LNCAP (cell line): ENCODE results near the gene STAC2.

ENCODE experiments used
- TF ChIP-seq, protein P1 (sequence below): fragments of 450-650 bp; IDR thresholded peaks from 2 replicates; pipeline ENCODE4 v1.5.1; 2017; ENCODE audit warnings: mild to moderate bottlenecking

Gene STAC2

DNA sequence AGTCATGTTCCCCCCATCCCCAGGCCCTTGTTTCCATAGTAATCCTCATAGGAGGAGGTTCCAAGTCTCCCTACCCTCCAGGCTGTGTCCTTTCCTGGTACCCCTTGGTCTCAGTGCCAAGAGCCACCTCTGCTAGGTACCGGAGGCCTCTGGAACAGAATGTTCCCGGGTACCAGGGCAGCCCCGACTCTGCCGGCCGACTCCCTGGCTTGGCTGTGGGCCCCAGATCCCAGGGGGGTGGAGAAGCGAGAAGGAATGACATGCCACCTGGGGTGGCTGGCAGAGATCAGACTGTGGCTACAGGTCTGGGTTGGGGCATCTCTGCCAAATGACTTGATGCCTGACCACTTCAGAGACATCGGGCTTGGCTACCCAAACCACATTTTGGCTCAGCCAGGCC, 3.6 kb downstream of the STAC2 start:
- TF ChIP-seq, protein P1, sequence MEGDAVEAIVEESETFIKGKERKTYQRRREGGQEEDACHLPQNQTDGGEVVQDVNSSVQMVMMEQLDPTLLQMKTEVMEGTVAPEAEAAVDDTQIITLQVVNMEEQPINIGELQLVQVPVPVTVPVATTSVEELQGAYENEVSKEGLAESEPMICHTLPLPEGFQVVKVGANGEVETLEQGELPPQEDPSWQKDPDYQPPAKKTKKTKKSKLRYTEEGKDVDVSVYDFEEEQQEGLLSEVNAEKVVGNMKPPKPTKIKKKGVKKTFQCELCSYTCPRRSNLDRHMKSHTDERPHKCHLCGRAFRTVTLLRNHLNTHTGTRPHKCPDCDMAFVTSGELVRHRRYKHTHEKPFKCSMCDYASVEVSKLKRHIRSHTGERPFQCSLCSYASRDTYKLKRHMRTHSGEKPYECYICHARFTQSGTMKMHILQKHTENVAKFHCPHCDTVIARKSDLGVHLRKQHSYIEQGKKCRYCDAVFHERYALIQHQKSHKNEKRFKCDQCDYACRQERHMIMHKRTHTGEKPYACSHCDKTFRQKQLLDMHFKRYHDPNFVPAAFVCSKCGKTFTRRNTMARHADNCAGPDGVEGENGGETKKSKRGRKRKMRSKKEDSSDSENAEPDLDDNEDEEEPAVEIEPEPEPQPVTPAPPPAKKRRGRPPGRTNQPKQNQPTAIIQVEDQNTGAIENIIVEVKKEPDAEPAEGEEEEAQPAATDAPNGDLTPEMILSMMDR: no peak

DNA sequence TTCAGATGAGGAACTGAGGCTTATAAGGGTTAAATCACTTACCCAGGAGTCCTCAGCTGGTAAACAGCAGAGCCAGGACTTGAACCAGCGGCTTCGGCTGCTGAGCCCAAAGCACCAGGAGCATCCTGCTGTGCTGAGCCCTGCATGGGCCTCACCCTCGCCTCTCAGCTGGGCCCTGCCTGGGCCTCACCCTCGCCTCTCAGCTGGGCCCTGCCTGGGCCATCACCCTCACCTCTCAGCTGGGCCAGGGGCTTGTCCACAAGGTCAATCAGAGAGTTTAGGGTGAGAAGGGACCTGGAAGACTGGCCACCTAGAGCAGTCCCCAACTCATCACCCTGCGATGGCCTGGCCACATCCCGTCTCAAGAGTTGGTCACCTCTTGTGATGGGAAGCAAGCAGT, 4.2 kb downstream of the STAC2 start:
- TF ChIP-seq, protein P1: no peak

DNA sequence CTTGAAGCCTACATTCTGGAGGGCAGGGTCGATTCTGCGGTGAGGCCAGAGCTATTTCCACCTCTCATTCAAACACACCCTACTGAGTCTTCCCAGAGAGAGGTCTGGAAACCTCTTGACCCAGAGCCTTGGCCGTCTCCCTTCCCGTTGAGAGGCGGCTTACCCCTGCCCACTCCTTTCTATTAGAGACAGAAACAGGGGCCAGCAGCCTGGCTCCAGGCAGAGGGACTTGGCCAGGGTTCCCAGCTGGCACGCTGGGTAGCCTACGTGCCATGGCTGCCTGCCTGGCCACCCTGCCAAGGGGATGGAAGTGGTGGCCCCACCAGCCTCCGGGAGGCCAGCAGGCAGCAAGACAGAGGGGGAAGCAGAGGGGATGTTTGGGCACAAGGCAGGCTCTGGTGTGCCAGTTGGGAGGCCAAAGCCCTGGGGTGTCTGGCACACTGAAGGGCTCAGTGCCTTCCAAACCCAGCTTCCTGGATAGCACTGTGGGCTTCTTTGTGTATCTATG, 6.0 kb downstream of the STAC2 start:
- TF ChIP-seq, protein P1: no peak

DNA sequence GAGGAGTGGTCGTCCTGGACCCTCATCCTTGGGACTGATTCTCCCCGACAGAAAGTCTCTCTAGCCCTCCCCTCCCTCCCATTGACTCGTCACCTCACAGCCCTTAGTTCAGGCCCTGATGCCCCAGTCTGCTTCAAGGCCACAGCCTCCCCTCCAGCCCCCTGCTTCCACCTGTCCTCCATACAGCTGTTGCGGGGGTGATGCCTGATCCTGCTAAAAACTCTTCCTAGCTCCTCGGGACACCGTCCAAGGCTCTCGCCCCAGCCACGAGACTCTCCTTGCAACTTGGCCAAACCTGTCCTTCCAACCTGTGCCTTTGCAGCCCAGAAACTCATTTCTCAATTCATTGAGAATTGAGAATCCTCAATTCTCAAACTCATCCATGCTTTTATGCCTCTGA, 6.8 kb downstream of the STAC2 start:
- TF ChIP-seq, protein P1: no peak

DNA sequence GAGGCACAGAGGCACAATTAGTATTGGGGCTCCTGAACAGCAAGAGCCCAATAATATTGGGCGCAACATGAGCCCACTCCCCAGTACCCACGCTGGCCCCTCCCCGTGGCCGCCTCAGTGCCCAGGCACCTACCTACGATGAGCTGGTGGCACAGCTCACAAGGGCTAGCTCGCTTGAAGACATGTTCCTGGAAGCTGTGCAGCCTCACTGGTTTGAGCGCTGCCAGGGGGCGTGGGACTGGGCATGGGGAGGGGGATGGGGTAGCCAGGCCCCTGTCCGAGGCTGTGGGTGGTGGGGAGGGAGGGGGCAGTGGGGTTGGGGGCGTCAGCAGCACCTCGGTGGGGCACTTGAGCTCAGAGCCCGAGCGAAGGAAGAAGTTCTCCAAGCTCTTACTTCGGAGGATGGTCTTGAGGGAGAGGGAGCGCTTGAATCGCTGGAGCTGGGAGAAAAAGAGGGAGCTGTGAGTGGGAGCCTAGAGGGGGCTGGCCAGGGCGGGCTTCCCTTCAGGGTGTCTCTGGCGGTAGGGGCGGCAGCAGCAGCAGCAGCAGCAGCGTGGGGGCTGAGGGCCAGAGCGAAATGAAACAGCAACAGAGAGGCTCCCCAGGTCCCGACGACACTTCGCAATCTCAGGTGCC, 7.9 kb downstream of the STAC2 start:
- TF ChIP-seq, protein P1: no peak

DNA sequence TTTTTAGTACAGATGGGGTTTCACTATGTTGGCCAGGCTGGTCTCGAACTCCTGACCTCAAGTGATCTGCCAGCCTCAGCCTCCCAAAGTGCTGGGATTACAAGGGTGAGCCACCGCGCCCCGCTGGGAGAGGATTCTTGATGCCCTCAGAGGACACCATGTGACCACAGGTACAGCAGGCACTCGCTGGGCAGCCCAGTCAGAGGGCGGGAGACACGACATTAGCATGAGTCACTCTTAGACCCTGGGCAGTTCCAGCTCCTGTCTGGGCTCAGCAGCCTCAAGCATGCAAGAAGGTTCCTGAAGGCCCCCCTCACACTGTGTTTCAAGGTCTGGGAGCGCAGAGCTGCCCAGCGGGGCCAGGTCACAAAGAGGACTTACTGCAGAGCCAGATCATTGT, 11.9 kb downstream of the STAC2 start:
- TF ChIP-seq, protein P1: no peak

DNA sequence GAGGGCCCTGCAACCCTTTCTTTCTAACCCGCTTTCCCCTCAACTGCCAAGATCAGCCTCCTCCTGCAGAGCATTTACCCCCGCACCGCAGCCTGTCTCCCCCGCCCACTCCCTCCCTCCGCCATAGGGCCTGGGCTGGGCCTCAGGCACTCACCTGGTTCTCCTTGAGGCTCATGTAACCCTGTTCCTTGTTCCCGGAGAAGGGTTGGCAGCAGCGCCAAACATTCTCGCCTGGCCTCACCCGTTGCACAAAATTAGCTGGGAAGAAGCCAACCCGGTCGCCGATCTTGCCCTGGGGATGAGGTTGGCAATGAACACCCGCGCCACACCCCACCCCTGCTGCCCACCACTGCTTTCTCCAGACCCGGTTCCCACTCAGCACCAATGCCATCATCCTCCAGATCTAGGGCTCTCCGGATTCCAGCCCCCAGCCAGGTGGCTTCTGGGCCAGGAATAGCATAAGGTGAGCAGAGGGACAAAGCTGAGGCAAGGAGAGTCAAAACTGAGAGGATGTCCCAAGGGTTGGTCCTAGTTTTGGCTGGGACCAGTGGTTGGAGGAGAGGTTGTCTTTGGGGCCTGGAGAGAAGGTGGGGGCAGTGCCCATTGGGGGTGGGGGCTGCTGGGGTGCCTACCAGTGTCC, 12.8 kb downstream of the STAC2 start:
- TF ChIP-seq, protein P1: no peak
